Measurements from ENCODE around the gene MXI1.

Gene MXI1

DNA sequence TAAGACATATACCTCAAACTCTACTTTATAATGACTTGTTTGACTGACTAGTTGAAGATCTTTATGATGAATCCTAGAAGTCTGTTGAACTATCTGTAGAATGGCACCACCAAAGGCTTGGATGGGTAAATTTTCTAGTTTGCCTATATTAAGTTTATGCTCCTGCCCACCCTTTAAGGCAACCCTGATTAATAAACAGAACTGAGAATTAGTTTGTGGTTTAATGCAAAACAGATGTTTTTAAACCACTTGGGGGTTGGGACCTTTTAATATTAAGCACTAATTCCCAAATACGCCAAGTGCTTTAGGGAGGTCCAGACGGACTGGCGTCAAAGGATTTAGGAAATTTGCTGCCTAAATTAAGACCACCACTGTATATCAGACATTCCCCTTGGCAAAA lies 76.9 kb downstream of the MXI1 start:
- H3K4me3 ChIP-seq (ENCODE audit: low read depth in 1 of 2, low read length in 2 of 2): no peak overlapping the region
- no peaks in the 10 kb centered on the region for H3K9me3 ChIP-seq (ENCODE audit: low read length)
- H3K27ac ChIP-seq (ENCODE audit: low read depth, low read length): no peak overlapping the region
- no peak overlapping the region for H3K9ac ChIP-seq (ENCODE audit: low read length)
- peaks cover 42% of the 10 kb centered on the region for H3K36me3 ChIP-seq (ENCODE audit: insufficient read depth, low read length)
- H3K4me1 ChIP-seq (ENCODE audit: insufficient read depth, low read length): peaks cover 1% of the 10 kb centered on the region
- no peaks in the 10 kb centered on the region for H3K27me3 ChIP-seq (ENCODE audit: control insufficient read depth in 1 of 2, insufficient read depth in 2 of 2, low read length in 2 of 2)

DNA sequence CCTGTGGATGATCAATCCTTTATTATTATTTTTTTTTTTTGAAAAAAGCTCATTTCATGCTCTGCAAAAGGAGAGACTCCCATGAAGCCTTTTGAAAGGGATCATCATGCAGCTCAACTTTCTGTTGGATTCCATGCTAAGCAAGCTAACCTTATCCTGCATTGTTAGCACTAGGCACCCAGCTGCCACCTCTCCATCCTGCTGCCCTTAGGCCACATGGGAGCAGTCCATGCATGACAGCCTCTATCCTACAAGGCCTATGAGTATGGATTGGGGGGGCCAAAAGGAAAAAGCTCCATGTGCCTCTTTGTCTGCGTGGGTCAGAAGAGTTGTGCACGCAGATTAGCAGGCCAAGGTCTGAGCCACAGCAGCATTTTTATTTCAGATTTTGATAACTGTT lies 78.1 kb downstream of the MXI1 start:
- H3K36me3 ChIP-seq (ENCODE audit: insufficient read depth, low read length): peaks cover 48% of the 10 kb centered on the region
- H3K27ac ChIP-seq (ENCODE audit: low read depth, low read length): no peak overlapping the region
- no peaks in the 10 kb centered on the region for H3K4me1 ChIP-seq (ENCODE audit: insufficient read depth, low read length)
- H3K4me3 ChIP-seq (ENCODE audit: low read depth in 1 of 2, low read length in 2 of 2): no peak overlapping the region
- no peak overlapping the region for H3K9ac ChIP-seq (ENCODE audit: low read length)
- no peaks in the 10 kb centered on the region for H3K27me3 ChIP-seq (ENCODE audit: control insufficient read depth in 1 of 2, insufficient read depth in 2 of 2, low read length in 2 of 2)
- H3K9me3 ChIP-seq (ENCODE audit: low read length): no peaks in the 10 kb centered on the region

DNA sequence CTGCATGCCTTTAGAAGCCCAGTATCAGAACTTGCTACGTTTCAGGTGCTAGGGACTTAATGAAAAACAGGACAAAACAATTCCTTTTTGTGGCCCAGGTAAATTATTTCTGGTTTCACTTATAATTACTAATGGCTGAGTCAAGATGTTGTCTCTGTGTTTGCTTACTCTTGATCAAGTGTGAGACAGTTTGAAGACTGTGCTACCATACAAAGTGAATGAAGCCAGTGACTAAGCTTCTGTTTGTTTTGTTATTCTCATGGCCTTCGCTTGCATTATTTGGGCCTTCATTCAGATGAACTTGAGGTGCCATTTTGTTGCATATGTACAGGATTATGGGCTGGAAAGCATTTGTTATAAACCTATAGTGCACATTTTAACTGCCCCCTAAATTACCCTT lies 79.4 kb downstream of the MXI1 start:
- Histone ChIP-seq H3K27me3 (ENCODE audit: control insufficient read depth in 1 of 2, insufficient read depth in 2 of 2, low read length in 2 of 2) (no peaks in the 10 kb centered on the region), H3K27ac (ENCODE audit: low read depth, low read length) (no peak overlapping the region), H3K4me1 (ENCODE audit: insufficient read depth, low read length) (no peaks in the 10 kb centered on the region), H3K9ac (ENCODE audit: low read length) (no peak overlapping the region), H3K4me3 (ENCODE audit: low read depth in 1 of 2, low read length in 2 of 2) (no peak overlapping the region), H3K36me3 (ENCODE audit: insufficient read depth, low read length) (peaks cover 51% of the 10 kb centered on the region), H3K9me3 (ENCODE audit: low read length) (no peaks in the 10 kb centered on the region)

DNA sequence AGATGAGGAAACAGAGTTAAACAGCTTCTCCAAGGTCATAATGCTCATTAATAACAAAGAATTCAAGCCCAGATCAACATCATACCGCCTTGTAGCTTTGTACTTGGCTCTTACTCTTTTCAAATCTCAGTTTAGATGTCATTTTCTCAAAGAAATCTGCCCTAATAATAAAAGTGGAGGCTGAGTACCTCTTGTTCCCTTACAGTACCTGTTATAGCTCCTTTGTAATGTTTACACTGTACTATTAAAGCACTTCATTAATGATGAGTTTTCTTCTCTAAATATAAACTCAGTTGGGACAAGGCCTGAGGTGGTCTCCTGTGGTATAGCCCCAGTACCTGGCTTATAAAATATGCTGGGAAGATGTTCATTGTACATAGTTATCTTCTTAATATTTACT lies 89.6 kb downstream of the MXI1 start:
- Histone ChIP-seq H3K27ac (ENCODE audit: low read depth, low read length) (no peak overlapping the region), H3K4me3 (ENCODE audit: low read depth in 1 of 2, low read length in 2 of 2) (no peak overlapping the region), H3K36me3 (ENCODE audit: insufficient read depth, low read length) (peaks cover 89% of the 10 kb centered on the region), H3K27me3 (ENCODE audit: control insufficient read depth in 1 of 2, insufficient read depth in 2 of 2, low read length in 2 of 2) (no peaks in the 10 kb centered on the region), H3K9ac (ENCODE audit: low read length) (no peak overlapping the region), H3K4me1 (ENCODE audit: insufficient read depth, low read length) (peaks cover 24% of the 10 kb centered on the region), H3K9me3 (ENCODE audit: low read length) (no peaks in the 10 kb centered on the region)

DNA sequence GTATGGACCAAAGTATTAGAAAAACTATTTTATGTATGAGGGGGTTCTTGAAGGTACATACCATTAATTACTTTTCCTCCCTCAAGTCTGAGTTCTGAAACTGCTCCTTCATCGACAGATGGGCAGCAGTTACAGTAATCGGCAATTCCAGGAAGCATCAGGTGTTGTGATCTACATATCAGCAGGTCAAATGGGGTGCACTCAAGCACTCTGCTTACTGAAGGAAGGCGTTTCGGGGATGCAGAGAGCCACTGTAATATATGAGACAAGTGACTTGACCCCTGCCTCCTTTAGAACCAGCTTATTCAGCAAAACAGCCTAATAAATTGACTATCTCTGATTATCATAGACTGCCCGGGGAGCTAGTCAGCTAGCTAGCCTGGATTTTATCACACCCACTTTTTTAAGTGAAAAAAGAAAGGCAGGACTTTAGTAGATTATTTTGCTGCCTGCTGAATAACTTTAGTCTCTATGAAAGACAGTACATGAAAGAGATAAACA lies 93.1 kb downstream of the MXI1 start:
- Histone ChIP-seq H3K36me3 (ENCODE audit: insufficient read depth, low read length) (peaks cover 67% of the 10 kb centered on the region), H3K9ac (ENCODE audit: low read length) (no peak overlapping the region), H3K27ac (ENCODE audit: low read depth, low read length) (no peak overlapping the region), H3K27me3 (ENCODE audit: control insufficient read depth in 1 of 2, insufficient read depth in 2 of 2, low read length in 2 of 2) (no peaks in the 10 kb centered on the region), H3K9me3 (ENCODE audit: low read length) (no peaks in the 10 kb centered on the region), H3K4me1 (ENCODE audit: insufficient read depth, low read length) (peaks cover 37% of the 10 kb centered on the region), H3K4me3 (ENCODE audit: low read depth in 1 of 2, low read length in 2 of 2) (no peak overlapping the region)

DNA sequence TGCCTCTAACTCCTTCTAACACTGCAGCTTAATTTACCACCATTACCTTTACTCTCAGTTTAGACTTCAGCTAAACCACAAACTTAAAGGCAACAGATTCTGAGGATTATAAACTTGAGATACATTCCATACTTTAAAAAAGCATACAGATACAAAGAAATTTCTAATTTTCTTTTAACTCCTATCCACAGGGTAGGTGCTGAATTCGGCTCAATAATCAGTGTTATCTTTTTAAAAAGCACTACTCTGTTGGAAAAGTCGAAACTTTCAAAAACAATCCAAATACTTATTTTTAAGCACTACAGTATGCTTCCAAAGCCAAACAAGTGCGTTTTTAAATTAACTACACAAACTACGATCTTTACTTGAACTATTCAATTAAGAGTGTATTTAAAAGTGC lies 96.3 kb downstream of the MXI1 start:
- H3K4me1 ChIP-seq (ENCODE audit: insufficient read depth, low read length): peaks cover 32% of the 10 kb centered on the region
- peak overlapping the region; percentile 70 for H3K9ac ChIP-seq (ENCODE audit: low read length)
- H3K4me3 ChIP-seq (ENCODE audit: low read depth in 1 of 2, low read length in 2 of 2): peak overlapping the region; percentile 71 to 96
- no peaks in the 10 kb centered on the region for H3K9me3 ChIP-seq (ENCODE audit: low read length)
- H3K36me3 ChIP-seq (ENCODE audit: insufficient read depth, low read length): peaks cover 39% of the 10 kb centered on the region
- H3K27ac ChIP-seq (ENCODE audit: low read depth, low read length): no peak overlapping the region
- H3K27me3 ChIP-seq (ENCODE audit: control insufficient read depth in 1 of 2, insufficient read depth in 2 of 2, low read length in 2 of 2): no peaks in the 10 kb centered on the region

DNA sequence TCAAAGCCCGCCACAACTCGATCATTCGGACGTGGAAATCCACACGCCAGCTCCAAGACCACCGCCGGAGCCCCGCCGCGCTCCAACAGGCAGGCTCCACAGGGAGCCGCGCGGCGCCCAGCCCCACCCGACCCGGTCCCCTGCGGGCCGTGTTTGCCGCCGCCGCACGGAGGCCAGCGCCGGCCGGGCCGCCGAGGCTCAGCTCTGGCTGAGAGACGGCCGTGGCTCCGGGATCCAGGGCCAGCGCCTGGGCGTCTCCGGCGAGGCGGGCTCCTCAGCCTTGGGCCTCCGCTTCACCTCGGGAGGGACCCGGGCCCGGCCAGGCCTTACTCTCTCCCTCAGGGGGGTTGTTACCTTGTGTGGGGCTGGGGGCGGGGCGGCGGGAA lies 97.0 kb downstream of the MXI1 start:
- H3K36me3 ChIP-seq (ENCODE audit: insufficient read depth, low read length): peaks cover 32% of the 10 kb centered on the region
- H3K4me1 ChIP-seq (ENCODE audit: insufficient read depth, low read length): peaks cover 32% of the 10 kb centered on the region
- H3K4me3 ChIP-seq (ENCODE audit: low read depth in 1 of 2, low read length in 2 of 2): peak overlapping the region; percentile 71 to 96
- H3K9ac ChIP-seq (ENCODE audit: low read length): peak overlapping the region; percentile 70
- peak overlapping the region; percentile 87 for H3K27ac ChIP-seq (ENCODE audit: low read depth, low read length)
- no peaks in the 10 kb centered on the region for H3K27me3 ChIP-seq (ENCODE audit: control insufficient read depth in 1 of 2, insufficient read depth in 2 of 2, low read length in 2 of 2)
- H3K9me3 ChIP-seq (ENCODE audit: low read length): no peaks in the 10 kb centered on the region

DNA sequence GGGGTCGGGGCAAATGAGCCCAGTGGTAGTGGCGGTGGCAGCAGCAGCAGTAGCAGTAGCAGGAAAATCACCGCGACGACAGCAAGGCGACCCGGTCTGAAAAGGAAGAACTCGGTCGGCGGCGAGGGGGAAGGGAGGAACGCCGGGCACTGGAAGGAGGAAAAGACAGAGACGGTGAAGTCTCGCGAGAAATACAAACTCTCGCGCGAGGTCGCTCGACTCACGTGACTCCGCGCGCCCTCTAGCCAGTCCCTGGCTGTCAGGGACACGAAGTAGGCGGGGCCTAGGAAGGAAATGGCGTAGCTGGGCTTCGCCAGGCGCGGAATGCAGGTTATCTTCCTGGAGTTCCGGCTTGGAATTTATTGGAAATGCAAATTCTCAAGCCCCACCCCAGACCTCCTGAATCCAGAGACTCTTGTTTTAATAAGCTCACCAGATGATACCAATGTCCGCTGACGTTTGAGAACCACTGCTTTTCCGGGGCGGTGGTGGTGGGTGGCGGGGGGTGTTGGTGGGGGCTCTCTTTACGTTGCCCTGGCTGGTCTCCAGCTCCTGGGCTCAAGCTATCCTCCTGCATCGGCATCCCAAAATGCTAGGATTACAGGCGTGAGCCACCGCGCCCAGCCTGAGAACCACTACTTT lies 97.5 kb downstream of the MXI1 start, which contains the start of gene SMNDC1:
TSS of gene SMNDC1 (minus strand) at position 141 of the 642 bp plus-strand sequence. CDS start 1,333 bp downstream, outside the sequence.
- Histone ChIP-seq H3K27ac (ENCODE audit: low read depth, low read length) (peak within 1 kb of the TSS; percentile 87), H3K4me1 (ENCODE audit: insufficient read depth, low read length) (peaks cover 32% of the 10 kb centered on the region), H3K9ac (ENCODE audit: low read length) (peak within 1 kb of the TSS; percentile 70), H3K4me3 (ENCODE audit: low read depth in 1 of 2, low read length in 2 of 2) (peak within 1 kb of the TSS; percentile 71 to 96), H3K27me3 (ENCODE audit: control insufficient read depth in 1 of 2, insufficient read depth in 2 of 2, low read length in 2 of 2) (no peaks in the 10 kb centered on the region), H3K9me3 (ENCODE audit: low read length) (no peaks in the 10 kb centered on the region), H3K36me3 (ENCODE audit: insufficient read depth, low read length) (peaks cover 29% of the 10 kb centered on the region)

DNA sequence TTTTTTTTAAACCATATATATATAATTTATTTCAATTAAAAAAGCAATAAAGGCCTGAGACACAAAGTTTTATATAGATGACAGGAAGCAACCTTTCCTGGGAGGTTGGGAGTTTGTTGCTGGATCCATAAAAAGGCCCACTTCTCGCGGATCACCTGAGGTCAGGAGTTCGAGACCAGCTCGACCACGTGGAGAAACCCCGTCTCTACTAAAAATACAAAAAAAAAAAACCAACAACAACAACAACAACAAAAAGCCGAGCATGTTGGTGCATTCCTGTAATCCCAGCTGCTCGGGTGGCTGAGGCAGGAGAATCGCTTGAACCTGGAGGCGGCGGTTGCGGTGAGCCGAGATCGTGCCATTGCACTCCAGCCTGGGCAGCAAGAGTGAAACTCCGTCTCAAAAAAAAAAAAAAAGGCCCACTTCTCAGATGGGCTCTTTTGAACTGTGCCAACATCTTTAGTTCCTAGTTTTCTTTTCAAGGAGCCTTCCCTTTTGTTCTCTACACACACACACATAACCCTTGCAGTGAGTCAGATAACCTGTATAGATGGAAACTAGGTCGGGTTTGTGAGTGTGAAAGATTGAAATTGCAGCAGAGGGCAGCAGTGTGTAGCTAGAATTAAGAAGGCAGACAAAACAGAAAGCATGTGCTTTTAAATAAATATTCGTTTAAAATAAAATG lies 98.5 kb downstream of the MXI1 start:
- Histone ChIP-seq H3K36me3 (ENCODE audit: insufficient read depth, low read length) (peaks cover 19% of the 10 kb centered on the region), H3K9me3 (ENCODE audit: low read length) (no peaks in the 10 kb centered on the region), H3K9ac (ENCODE audit: low read length) (no peak overlapping the region), H3K27ac (ENCODE audit: low read depth, low read length) (peak overlapping the region; percentile 87), H3K27me3 (ENCODE audit: control insufficient read depth in 1 of 2, insufficient read depth in 2 of 2, low read length in 2 of 2) (no peaks in the 10 kb centered on the region), H3K4me1 (ENCODE audit: insufficient read depth, low read length) (peaks cover 25% of the 10 kb centered on the region), H3K4me3 (ENCODE audit: low read depth in 1 of 2, low read length in 2 of 2) (peak overlapping the region in 1 of 2 donors; percentile 14)

DNA sequence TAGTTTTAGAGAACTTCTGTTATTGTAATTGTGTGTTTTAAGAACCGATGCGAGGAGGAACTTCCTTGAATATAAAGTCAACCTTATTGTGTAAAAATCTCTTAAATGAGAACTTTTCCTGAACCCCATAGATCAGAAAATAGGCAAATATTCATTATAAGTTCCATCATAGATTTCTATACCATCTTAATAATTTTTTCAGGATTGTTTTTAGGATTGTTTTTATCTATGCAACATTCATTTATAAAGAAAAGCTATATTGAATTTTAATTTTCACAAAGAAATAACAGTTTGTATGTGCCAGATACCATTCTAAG lies 99.0 kb downstream of the MXI1 start:
- no peaks in the 10 kb centered on the region for H3K27me3 ChIP-seq (ENCODE audit: control insufficient read depth in 1 of 2, insufficient read depth in 2 of 2, low read length in 2 of 2)
- H3K27ac ChIP-seq (ENCODE audit: low read depth, low read length): no peak overlapping the region

DNA sequence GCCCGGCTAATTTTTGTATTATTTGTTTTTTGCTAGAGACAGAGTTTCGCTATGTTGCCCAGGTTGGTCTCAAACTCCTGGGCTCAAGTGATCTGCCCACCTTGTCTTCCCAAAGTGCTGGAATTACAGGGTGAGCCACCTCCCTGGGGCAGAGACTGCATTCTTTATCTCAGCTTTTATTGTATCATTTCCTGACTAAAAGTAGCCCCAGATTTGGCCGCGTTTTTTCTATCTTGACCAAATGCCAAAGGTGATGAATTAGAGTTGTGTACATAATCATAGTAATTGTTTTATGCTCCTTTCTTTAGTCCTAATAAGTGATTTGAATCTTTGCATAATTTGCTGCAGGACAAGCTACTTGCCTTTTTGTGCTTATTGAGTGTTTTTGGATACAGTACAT lies 100.4 kb downstream of the MXI1 start:
- peaks cover 1% of the 10 kb centered on the region for H3K36me3 ChIP-seq (ENCODE audit: insufficient read depth, low read length)
- no peak overlapping the region for H3K4me3 ChIP-seq (ENCODE audit: low read depth in 1 of 2, low read length in 2 of 2)
- no peak overlapping the region for H3K27ac ChIP-seq (ENCODE audit: low read depth, low read length)
- H3K9me3 ChIP-seq (ENCODE audit: low read length): no peaks in the 10 kb centered on the region
- no peak overlapping the region for H3K9ac ChIP-seq (ENCODE audit: low read length)
- H3K27me3 ChIP-seq (ENCODE audit: control insufficient read depth in 1 of 2, insufficient read depth in 2 of 2, low read length in 2 of 2): no peaks in the 10 kb centered on the region
- H3K4me1 ChIP-seq (ENCODE audit: insufficient read depth, low read length): peaks cover 9% of the 10 kb centered on the region

More for the DNA sequence above, 99.0 kb downstream of the MXI1 start:
- peaks cover 20% of the 10 kb centered on the region for H3K4me1 ChIP-seq (ENCODE audit: insufficient read depth, low read length)
- no peaks in the 10 kb centered on the region for H3K9me3 ChIP-seq (ENCODE audit: low read length)
- H3K4me3 ChIP-seq (ENCODE audit: low read depth in 1 of 2, low read length in 2 of 2): peak overlapping the region in 1 of 2 donors; percentile 14
- H3K36me3 ChIP-seq (ENCODE audit: insufficient read depth, low read length): peaks cover 14% of the 10 kb centered on the region
- no peak overlapping the region for H3K9ac ChIP-seq (ENCODE audit: low read length)

DNA sequence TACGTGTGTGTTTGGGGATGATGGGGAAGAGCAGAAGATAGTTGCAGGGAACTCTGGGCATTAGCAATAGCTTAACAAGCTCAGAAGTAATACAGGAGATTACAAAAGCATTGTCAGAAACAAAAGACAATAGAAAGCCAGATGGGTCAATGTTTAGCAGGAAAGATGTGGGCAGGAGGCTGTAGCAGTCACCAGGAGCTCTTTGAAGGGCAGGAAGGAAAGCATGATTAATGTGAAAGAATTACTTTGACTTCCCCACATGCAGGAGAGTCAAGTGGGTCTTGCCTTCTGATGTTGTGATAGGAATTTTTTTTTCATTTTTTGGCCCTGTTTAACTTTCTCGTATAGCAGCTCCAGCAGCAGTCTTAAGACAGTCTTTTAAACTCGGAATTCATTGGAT lies 103.3 kb downstream of the MXI1 start:
- Histone ChIP-seq H3K36me3 (ENCODE audit: insufficient read depth, low read length) (no peaks in the 10 kb centered on the region), H3K4me3 (ENCODE audit: low read depth in 1 of 2, low read length in 2 of 2) (no peak overlapping the region), H3K9me3 (ENCODE audit: low read length) (no peaks in the 10 kb centered on the region), H3K9ac (ENCODE audit: low read length) (no peak overlapping the region), H3K4me1 (ENCODE audit: insufficient read depth, low read length) (no peaks in the 10 kb centered on the region), H3K27me3 (ENCODE audit: control insufficient read depth in 1 of 2, insufficient read depth in 2 of 2, low read length in 2 of 2) (no peaks in the 10 kb centered on the region), H3K27ac (ENCODE audit: low read depth, low read length) (no peak overlapping the region)
